ENCODE measurements around the gene UBA3. TPM values are rescaled to one million over a fixed set of nuclear protein-coding genes. Genes with fewer than 3 reads are reported as not detected.

Gene UBA3
- total RNA-seq, 1 donor from 2014 or later, result 48.3 TPM

DNA sequence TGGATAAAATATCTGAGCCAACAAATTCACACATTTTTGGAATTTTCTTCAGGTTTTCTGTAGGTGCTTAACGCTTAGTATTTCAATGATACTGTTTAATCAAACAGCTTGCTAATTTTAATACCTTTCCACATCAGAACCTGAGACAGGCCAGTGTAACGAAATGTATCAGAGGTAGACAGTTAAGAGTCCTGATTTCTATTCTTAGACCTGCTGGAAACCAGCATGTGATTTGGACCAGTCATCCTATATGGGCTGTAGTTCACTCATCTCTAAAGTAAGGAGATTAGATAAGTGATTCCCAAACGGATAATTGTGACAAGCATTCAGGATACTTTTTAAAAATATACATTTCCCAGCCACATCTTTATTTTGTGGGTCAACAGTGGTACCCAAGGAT is 23.0 kb upstream of the UBA3 start:
- Histone ChIP-seq H3K27ac (no peak overlapping the region), H3K36me3 (peaks cover 56% of the 10 kb centered on the region), H3K27me3 (ENCODE audit: low read depth) (no peaks in the 10 kb centered on the region), H3K4me1 (peaks cover 29% of the 10 kb centered on the region), H3K9me3 (no peaks in the 10 kb centered on the region), H3K4me3 (no peak overlapping the region)
- DNase-seq (no peak), ATAC-seq (no peak)
- intact Hi-C loops (cut with DNase I), result no loop called here
- TF ChIP-seq, protein P1, sequence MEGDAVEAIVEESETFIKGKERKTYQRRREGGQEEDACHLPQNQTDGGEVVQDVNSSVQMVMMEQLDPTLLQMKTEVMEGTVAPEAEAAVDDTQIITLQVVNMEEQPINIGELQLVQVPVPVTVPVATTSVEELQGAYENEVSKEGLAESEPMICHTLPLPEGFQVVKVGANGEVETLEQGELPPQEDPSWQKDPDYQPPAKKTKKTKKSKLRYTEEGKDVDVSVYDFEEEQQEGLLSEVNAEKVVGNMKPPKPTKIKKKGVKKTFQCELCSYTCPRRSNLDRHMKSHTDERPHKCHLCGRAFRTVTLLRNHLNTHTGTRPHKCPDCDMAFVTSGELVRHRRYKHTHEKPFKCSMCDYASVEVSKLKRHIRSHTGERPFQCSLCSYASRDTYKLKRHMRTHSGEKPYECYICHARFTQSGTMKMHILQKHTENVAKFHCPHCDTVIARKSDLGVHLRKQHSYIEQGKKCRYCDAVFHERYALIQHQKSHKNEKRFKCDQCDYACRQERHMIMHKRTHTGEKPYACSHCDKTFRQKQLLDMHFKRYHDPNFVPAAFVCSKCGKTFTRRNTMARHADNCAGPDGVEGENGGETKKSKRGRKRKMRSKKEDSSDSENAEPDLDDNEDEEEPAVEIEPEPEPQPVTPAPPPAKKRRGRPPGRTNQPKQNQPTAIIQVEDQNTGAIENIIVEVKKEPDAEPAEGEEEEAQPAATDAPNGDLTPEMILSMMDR (IDR thresholded peaks at IDR 0.05), result no peak

DNA sequence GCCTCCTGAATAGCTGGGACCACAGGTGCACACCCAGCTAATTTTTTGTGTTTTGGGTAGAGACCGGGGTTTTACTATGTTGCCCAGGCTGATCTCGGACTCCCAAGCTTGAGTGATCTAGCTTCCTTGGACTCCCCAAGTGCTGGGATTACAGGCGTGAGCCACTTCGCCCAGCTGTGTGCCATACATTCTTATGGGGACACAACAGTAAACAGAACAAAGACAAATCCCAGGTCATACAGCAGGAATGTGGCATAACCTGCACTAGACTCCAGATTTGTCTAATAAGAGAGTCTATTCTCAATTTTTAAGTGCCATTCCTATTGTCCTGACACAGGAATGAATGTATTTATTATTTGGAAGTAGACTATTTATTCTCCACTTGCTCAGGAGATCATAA is 22.2 kb upstream of the UBA3 start:
- peak in 1 of 2 donors; percentile 56 for ATAC-seq
- TF ChIP-seq, protein P1 (IDR thresholded peaks at IDR 0.05), result no peak
- Histone ChIP-seq H3K27me3 (ENCODE audit: low read depth) (no peaks in the 10 kb centered on the region), H3K4me3 (no peak overlapping the region), H3K9me3 (no peaks in the 10 kb centered on the region), H3K36me3 (peaks cover 56% of the 10 kb centered on the region), H3K4me1 (peaks cover 37% of the 10 kb centered on the region), H3K27ac (no peak overlapping the region)
- intact Hi-C loops (cut with DNase I), result no loop called here
- no peak for DNase-seq

DNA sequence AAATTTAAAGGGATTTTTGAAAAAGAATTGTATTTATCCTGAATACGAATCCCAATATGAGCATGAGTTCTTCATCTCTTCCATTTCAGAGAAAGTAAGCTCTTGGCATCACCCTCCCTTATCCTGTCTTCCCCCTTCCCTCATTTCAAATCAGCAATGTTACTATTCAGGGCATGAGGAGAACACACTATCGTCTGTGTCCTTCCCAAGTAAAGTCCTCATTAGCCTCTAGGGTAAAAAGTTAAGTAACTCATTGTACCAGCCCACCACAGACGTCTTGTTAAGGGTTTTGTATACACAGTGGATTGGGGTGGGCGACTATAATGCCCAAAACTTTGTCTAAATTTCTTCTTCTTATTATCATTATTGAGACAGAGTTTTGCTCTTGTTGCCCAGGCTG is 19.4 kb upstream of the UBA3 start:
- H3K27ac ChIP-seq, result no peak overlapping the region
- H3K4me1 ChIP-seq, result peaks cover 60% of the 10 kb centered on the region
- TF ChIP-seq, protein P1 (IDR thresholded peaks at IDR 0.05), result no peak
- intact Hi-C loops (cut with DNase I), result no loop called here
- H3K4me3 ChIP-seq, result no peak overlapping the region
- H3K27me3 ChIP-seq (ENCODE audit: low read depth), result no peaks in the 10 kb centered on the region
- no peaks in the 10 kb centered on the region for H3K9me3 ChIP-seq
- peaks cover 39% of the 10 kb centered on the region for H3K36me3 ChIP-seq
- ATAC-seq, result no peak
- no peak for DNase-seq

DNA sequence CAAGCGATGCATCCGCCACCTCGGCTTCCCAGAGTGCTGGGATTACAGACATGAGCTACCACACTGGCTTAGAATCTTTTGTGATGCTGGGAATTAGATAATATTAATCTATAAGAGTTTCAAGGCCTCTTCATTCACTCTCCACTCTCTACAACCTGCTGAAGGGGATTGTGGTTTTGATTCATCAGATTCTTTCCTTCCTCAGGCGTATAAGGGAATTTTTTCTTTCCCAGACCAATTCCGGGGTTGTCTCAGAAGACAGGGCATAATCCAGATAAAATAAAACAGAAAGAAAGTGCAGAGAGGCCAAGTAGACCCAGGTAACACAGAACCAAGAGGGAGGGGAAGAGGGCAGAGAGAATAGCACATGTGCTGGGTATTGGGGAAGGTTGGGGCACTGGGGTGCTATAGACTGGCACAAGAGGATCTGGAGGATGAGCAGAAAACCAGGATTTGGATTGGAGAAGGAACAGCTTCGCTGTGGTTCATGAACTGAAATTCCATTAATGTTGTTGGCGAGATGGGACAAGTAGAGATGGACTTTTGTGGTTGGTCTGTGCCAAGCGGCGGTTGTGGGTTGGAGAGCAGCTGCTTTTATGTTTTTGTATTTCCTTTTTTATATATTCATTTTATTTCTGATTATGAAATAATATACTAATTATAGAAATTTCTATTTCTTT is 17.4 kb upstream of the UBA3 start:
- TF ChIP-seq, protein P1 (IDR thresholded peaks at IDR 0.05), result no peak
- Histone ChIP-seq H3K36me3 (peaks cover 19% of the 10 kb centered on the region), H3K4me3 (no peak overlapping the region), H3K27me3 (ENCODE audit: low read depth) (no peaks in the 10 kb centered on the region), H3K27ac (no peak overlapping the region), H3K9me3 (no peaks in the 10 kb centered on the region), H3K4me1 (peaks cover 81% of the 10 kb centered on the region)
- no peak for ATAC-seq
- intact Hi-C loops (cut with DNase I), result no loop called here
- DNase-seq, result no peak

DNA sequence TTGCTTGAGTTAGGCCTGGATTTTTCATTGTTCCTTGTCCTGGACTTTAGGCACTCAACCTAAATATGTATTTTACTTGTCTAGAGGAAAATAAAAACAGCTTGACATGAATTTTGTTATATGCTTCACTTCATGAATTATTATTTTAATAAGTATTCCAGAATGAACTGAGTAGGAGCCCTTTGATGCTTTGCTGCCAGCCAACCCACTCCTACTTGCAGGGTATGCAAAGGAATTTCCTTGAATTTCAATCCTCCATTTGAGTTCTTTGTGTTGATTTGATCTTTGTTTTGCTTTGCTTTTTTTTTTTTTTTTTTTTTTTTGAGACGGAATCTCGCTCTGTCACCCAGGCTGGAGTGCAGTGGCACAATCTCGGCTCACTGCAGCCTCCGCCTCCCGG is 16.1 kb upstream of the UBA3 start:
- no peaks in the 10 kb centered on the region for H3K9me3 ChIP-seq
- no peaks in the 10 kb centered on the region for H3K27me3 ChIP-seq (ENCODE audit: low read depth)
- ATAC-seq (no peak), DNase-seq (no peak)
- TF ChIP-seq, protein P1 (IDR thresholded peaks at IDR 0.05), result no peak
- peaks cover 91% of the 10 kb centered on the region for H3K4me1 ChIP-seq
- intact Hi-C loops (cut with DNase I), result no loop called here
- peak overlapping the region; percentile 50 for H3K27ac ChIP-seq
- peaks cover 8% of the 10 kb centered on the region for H3K36me3 ChIP-seq
- no peak overlapping the region for H3K4me3 ChIP-seq
